Fibroblast of skin of back (primary cell): ENCODE results near the gene NCK2.
"Not testable (repeated sequence)": the region's sequence is repeated elsewhere in the genome, so short reads cannot be mapped to it uniquely, and the experiment has no call there.

Experiments
- DNase-seq: peaks from one replicate; pipeline ENCODE4 v3.0.0-alpha.2; 2013

The NCK2 gene

DNA sequence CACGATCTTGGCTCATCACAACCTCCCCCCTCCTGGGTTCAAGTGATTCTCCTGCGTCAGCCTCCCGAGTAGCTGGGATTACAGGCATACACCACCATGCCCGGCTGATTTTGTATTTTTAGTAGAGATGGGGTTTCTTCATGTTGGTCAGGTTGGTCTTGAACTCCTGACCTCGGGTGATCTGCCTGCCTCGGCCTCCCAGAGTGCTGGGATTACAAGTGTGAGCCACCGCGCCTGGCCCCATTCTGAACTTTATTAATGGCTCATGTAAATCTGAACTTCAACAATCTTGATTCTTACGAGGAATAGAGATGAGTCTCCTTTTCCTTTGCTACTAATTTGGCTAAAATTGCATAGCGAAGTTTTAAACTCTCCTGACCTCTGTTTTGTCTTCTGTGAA is 12.2 kb downstream of the NCK2 start:
- DNase-seq, result not testable (repeated sequence)

DNA sequence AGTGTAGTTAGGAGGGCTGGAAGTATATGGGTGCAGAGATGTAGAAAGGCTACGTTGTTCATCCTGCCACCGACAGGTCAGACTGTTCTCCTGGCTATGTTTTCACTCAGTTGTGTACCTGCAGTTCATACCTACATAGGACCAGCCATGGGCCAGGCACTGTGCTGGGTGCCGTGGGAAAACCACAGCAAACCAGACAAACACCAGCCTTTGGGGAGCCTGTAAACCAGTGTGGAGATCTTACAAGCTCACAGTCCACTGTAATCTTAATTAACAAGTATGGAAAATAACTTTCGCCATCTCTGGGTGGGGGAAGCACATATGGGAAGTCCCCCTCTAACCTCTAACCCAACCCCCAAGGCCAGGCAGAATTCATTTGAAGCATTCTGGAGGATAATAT is 12.7 kb downstream of the NCK2 start:
- DNase-seq, result no peak

DNA sequence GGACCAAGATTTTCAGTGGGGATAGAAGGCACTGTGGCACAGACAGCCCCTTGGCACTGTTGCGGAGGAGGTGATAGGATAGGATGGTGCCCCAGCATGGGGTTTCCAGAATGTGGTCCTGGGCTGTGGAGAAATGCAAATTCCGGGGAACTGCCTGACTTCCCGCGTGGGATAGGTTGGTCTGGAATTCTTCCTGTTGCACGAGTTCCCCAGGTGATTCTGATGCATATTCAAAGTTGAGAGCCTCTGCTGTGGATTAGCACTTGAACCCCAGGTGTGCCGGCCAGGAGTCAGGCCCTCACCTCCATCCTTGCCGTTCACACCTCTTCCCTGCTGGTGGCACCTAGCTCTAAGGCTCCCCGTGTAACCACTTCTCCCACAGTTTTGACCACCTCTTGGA is 15.5 kb downstream of the NCK2 start:
- DNase-seq, result no peak

DNA sequence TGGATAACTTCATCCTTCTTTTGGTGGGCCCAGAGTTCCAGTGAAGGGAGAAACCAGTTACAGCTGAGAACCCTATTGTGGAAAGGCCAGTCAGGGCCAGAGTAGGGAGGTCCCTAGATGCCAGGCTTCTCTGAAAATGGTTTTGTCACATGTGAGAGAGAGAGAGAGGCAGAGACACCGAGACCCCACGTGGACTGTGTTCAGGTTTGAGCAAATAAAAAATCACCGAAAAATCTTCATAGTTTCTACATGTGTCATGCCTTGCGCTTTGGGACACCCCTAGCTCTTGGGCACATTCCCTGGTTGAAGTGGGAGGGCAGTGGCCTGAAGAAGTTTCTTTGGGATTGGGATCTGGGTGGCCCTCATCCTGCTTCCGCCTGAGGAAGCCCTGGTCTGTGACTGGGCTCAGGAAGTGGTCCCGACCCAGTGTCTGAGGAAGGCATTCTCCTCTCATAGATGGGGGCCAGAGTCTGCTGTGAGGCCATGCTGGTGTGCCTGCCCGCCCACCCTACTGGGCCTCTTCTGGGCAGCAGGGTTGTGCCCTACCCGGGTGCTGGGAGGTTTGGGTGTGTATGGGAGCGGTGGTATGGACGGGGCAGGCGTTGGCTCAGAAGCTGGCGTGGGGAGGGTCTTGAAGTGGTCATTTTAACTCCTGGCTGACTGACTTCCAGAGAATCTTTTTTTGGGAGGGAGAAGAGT is 16.1 kb downstream of the NCK2 start:
- DNase-seq, result no peak

DNA sequence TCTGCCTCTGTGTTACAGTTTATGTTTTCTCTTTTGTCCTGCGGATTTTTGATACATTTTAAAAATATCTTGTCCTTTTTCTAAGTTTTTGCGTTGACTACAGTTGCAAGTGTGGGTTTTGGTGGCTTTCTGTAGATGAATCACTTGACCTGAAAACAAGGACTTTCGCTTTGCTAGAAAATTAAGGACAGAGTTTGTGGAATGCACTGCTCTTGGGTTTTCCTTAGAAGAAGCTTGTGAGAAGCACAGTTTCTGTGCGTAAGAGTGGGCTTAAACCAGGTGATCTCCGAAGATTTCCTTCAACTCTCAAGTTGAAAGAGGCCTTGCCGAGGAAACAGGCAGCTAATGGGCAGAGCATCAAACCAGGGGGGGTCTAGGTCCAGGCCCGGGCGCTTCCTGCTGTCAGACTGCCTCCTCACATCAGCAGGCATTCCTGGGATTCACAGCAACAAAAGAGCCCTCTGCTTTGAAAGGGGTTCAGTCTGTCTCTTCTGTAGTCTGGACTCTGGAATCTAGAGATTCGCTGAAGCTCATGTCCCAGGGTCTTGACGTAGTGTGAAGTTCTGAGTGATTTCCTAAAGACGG is 17.3 kb downstream of the NCK2 start:
- no peak for DNase-seq

DNA sequence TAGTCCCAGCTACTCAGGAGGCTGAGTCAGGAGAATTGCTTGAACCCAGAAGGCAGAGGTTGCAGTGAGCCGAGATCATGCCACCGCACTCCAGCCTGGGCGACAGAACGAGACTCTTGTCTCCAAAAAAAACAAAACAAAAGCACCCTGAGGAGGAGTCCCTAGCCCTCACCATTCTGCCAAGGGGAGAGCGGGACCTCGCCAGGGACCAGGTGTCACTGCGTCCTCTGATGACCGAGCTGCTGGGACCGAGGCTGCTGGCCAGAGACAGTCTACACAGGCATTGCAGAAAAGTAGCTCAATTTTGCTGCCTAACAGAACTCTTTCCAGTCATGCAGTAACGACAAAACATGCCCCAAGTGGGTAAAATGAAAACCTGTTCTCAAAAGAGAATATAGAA is 18.4 kb downstream of the NCK2 start:
- DNase-seq, result no peak

DNA sequence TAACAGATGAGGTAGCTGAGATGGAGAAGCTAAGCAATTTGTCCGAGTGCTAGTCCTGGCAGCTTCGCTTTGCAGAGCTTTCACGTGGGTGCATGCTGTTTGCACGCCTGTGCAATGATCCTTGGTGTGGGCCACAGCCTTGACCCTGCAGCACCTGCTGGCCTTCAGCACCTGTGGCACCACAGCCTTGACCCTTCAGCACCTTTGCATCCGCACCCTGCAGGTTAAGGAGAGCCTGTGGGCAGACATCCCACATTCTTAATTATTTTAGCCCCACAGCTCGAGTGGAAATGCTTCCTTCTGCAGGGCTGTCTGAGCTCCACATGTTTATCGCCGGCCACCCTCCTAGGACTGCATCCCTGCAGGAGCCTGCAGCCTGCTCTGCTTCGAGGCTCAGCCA is 19.3 kb downstream of the NCK2 start:
- no peak for DNase-seq

DNA sequence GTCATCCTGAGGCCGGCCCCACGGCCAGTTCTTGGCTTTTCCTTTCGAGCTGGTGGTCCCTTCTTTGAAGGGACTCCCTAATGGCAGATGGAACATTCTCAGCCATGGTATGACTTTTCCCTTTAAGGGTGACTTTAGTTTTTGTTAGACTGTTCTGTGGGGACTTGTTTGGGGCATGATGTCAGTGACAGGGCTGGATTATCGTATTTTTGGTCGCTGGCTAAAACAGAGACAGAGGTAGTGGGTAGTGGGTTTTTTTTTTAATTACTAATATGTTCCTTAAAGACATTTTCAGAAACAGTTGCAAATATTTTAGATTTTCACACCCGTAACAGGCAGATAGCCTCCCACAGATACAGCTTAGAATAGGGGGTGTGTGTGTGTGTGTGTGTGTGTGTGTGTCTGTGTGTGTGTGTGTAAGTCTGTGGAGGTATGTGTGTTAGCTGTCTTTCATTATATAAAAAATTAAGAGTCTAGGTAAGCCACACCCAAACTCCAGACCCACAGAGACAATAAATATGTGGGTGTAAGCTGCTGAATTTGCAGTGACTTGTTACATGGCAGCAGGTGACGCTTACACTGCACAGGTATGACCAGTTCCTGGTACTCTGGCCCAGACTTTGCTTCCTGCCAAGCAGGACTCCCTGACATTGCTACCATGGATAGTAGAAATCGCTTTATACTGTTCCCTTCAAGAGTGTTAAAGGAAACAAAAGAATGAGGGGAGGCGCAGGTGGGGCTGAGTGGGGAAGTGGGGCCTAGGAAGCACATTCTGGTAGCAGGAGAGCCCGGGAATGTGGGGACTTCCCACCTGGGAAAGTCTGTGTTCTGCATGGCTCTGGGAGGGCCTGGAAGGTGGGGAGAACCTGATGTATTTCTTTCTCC is 20.9 kb downstream of the NCK2 start:
- DNase-seq, result no peak

DNA sequence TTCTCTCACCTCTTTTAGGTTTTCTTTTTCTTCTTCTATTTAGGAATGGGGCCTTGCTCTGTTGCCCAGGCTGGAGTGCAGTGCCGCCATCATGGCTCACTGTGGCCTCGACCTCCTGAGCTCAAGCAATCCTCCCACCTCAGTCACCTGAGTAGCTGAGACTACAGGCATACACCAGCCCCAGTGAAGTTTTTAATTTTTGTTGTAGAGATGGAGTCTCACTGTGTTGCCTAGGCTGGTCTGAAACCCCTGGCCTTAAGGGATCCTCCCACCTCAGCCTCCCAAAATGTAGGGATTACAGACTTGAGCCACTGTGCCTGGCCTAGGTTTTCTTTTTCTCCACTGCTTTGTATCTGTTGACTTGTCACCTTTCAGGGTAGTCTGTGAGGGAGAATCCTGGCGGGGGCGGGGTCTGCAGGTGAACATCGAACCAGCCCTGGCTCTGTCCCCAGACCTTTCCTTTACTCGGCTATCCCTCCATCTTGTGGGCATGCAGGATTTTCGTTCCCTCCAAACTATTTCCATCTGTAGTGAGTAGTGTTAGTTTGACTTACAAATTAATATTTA is 21.7 kb downstream of the NCK2 start:
- no peak for DNase-seq

DNA sequence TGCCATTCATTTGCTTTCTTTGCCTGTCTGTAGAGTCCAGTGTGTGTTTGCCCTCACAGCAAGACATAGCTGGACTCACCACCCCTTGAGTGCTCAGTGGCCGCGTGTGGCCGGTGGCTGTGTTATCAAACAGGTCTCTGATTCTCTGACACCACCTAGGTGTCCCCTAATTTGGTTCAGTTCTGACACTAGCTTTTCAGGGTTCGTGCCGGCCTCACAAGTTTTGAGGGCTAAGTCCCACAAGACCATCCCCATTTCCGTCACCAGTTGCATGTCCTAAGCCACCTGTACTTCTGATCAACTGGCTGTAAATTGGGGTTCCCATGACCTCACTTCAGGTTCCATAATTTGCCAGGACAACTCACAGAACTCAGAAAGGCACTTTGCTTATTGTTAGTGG is 23.5 kb downstream of the NCK2 start:
- no peak for DNase-seq

DNA sequence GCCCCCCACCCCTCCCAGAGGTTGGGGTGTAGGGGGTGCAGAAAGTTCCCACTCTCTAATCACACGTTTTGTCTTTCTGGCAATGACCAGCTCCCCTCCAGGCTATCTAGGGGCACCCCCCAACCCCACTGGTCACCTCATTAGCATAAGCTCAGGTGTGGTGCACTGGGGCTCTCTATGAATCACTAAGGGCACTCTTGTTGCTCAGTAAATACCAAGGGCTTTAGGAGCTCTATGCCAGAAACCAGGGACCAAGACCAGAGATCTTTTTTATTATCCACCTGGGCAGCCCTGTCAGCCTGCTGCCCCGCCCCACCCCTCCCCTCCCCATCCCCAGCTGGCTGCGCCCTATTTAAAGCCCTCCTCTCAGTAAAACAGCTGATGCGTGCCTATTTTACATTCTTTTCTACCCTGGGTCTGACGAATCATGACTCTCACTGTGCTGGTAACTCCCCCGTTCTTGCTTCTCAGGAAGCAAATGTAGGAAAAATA is 24.3 kb downstream of the NCK2 start:
- no peak for DNase-seq

DNA sequence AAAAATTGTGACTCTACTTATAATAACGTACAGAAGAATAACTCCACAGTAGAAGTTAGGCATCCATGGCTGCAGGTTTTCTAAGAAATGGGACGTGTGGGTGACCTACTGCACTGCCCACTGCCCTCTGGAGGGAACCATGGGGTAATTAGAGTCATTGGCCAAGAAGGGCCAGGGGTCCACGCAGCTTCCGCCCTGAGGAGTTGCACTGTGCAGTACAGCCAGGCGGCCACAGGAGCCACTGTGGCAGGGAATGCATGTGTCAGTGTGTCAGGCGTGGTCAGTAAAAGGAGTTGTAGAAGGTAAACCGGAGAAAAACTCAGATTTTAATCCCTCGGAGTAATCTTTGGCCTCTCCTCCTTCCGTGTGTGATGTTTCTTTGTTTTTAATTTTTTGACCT is 24.8 kb downstream of the NCK2 start:
- DNase-seq, result no peak

DNA sequence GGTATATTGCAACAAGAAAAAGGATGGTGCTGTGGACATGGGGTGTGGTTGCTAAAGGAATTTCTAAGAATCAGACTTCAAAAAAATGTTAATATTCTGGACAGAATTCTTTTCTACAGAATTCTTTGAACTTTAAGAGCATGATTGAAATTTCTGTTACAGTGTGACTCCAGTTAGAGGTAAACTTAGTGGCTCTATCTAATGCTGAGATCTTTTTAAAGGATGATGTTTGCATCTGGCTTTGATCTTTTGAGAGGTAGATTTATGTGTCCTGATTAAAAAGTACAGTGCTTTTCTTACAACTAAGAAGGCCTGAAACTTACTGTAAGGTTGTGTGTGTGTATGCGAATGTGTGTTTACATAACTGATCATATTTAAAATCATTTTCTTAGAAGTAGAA is 25.4 kb downstream of the NCK2 start:
- DNase-seq, result no peak

DNA sequence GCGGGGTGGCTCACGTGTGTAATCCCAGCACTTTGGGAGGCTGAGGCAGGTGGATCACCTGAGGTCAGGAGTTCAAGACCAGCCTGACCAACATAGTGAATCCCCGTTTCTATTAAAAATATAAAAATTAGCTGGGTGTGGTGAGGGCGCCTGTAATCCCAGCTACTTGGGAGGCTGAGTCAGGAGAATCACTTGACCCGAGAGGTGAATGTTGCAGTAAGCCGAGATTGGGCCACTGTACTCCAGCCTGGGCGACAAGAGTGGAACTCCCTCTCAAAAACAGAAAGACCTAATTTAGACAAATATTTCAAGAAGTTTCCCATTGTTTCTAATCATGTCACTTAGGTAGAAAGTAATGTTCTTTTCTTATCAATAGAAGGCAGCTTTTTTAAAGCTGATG is 26.6 kb downstream of the NCK2 start:
- not testable (repeated sequence) for DNase-seq

DNA sequence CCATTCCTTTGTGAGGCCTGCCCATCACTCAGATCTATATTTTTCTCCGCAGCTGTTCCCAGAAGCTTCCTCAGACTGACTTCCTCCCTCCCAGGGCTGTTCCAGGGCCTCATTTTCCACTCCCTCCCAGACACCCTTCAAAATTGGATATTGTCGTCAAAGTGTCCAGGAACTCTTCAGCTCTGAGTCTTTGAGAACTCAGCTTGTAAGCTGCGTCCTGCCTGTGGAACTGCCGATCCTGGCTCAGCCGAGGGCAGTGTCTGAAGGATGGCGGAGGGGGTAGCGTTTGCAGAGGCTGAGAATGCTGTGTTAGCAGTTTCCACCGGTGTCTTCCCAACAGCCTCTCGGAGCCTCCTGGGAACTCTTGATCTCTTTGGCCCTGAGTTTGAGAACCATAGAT is 27.1 kb downstream of the NCK2 start:
- DNase-seq, result no peak

DNA sequence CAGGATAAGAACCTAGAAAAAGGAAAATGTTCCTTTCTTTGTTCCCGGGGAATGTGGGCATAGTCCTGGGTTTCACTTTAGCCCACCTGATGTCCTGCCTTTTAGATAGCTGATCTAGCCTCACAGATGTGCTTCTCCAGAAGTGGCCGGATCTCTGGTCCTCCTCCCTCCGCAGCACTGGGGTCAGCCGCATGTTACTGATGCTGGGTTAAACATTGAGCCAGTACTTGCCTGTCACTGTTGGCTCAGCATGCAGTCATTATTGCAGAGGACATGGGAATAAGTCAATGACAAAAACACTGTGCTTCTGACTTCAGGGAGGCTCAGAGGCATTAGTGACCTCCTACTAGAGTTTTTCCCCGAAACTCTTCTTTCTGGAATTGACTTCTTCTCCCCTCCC is 27.6 kb downstream of the NCK2 start:
- no peak for DNase-seq

DNA sequence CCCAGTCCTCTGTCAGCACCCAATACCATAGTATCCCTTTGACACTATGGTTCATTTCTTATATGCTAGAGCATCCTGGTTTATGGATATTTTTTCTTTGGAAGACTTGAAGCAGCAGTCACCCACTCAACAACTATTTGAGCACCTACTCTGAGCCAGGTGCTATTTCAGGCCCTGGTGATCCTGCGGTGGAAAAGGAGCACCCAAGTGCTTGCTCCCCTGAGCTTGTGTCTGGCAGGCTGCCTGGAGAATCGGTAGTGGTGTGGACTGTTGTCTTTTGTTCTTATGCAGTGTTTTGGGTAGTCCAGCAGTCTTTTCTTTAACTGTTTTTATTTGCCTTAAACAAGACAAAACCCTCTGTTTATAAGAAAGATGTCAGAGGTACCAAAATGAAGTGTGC is 28.9 kb downstream of the NCK2 start:
- DNase-seq, result no peak

DNA sequence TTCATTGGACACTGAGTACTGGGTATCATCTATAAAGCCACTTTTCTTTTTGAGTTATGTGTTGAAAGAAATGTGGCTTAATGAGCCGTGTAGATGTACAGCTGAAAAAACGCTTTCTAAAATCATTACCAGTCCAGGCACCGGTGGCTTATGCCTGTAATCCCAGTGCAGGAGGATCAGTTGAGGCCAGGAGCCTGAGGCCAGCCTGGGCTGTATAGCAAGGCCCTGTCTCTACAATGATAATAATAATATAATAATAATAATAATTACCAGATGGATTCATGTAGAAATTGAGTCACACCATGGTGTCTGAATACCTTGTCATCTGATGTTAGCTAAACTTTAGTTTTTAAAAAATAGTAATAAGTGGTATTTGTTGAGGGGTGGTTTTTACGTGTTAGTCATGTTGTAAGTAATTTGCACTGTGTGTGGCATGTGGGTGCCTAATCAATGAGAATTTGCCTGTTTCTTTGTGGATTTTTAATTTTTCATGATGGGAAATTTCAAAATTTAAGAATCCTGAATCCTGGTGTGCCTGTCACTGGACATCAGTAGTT is 30.1 kb downstream of the NCK2 start:
- DNase-seq, result no peak

DNA sequence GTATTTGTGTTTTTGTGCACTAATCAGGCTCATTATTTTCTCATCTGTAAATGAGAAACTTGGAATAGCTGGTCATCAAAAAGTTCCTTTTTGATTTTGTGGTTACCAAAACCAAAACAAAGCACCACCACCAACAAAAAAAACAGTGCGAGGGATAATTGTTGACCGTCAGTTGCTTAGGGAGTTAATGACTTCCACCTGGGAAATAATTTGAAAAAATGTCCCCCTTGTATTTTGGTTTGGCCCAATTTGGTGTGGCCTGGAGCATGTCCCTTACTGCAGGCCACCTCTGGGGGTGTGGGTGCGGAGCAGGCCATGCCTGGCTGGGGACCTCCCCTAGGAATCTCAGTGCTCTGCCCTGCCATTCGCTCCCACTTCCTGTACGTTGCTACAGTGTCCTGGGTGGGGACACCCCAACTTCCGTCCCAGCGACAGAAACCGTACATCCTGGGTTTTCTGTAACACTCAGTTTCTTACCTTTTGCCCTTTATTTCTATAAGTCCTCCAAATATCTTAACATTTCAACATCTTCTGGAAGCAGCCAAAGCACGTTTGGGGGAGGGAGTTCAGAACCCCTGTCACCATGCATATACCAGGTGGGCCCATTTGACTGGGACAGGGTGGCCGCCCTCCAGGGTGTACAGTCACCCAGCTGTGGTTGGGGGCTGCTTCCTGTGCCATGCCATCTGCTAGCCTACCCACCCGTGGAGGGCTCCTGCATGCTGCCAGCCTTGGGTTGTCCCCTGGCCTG is 31.3 kb downstream of the NCK2 start:
- DNase-seq, result no peak

DNA sequence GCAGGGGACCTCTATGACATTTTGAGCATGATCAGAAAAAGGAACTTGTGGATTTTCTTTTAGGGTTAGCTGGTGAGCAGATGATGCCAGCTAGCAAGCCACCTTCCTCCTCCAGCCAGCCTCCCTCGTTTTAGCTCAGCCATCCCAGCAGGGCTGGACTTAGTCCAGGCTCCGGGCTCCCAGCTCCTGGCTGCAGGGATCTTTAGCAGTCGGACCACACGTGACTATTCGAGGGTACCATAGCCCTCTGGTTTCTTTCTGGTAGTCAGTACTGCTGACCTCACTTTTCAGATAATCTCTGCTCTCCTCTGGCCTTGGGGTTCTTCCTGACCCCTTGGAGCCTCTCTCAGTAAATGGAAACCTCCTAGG is 31.8 kb downstream of the NCK2 start:
- no peak for DNase-seq

DNA sequence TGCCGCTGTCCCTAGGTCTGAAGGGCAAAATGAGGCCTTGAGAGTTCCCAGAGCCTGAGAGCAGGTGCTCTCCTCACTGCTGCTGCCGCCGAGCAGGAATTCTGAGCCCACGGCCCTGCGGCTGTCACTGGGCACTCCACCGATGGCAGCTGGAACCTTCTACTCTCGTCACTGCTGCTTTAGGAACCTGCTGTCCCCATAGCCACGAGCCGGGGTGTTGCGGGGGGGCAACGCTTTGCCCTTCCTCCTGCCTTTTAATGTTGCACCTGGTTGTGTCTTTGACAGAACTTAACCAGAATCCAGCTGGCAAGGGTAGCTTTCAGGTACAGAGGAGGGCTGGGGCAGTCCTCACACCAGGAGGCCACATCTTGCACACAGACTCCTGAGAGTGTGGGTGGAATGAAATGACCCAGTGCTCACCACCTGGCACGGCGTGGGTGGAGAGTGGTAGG is 32.3 kb downstream of the NCK2 start:
- DNase-seq, result no peak

DNA sequence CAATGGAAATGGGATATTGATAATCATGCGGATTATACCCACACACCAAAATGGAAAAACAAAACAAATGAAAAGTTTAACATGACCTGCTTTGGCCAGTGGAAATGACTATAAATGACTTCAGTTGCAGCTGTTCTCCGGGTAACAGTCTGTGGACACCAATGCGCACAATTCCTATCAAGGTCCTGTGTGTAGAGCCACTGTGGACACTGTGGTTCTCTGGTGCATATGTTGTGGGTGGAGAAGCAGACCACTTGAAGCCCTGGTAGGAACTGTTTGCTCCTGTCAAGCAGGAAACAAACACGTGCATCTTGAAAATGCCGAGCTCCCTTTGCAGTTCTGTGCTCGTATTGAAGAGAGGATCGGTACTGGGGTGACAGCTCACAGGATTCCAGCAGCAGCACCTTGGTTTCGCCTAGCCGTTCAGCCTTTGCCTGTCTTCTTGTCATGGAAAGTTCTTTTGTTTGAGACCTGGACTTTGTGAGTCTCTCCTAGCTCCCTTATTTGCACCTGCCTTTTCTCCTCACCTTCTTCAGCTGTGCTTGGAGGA is 32.9 kb downstream of the NCK2 start:
- DNase-seq, result no peak
